ENCODE data around the gene TAF12.
"Not testable (repeated sequence)": the region's sequence is repeated elsewhere in the genome, so short reads cannot be mapped to it uniquely, and the experiment has no call there.

Gene TAF12

DNA sequence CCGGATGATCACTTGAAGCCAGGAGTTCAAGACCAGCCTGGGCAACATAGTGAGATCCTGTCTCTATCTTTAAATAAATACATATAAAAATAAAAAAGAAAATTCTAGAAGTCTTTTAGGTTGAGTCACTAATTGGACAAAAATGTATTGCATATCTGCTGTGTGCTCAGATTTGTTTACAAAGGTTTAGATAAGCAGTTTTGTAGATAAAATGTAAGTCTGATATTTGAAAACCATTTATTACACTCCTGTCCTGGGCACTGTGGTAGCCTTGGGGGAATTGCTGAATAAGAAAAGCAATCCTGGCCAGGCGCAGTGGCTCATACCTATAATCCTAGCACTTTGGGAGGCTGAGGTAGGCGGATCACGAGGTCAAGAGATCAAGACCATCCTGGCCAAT is 37.3 kb upstream of the TAF12 start:
- Histone ChIP-seq H3K79me2 (ENCODE audit: low read length) (peaks cover 43% of the 10 kb centered on the region), H3K4me1 (ENCODE audit: low read length) (no peaks in the 10 kb centered on the region), H3K9ac (ENCODE audit: low read length) (no peak overlapping the region), H3K27ac (ENCODE audit: low read length) (no peak overlapping the region), H3K4me3 (ENCODE audit: low read length) (no peak overlapping the region), H4K20me1 (ENCODE audit: insufficient read depth, low read length) (no peaks in the 10 kb centered on the region), H3K9me3 (replicated peaks; ENCODE audit: insufficient read depth, low read length) (no peaks in the 10 kb centered on the region), H3K27me3 (replicated peaks; ENCODE audit: insufficient read depth, low read length) (no peaks in the 10 kb centered on the region), H3F3A (ENCODE audit: insufficient read depth, low read length) (no peaks in the 10 kb centered on the region), H3K36me3 (replicated peaks; ENCODE audit: insufficient read depth, low read length) (no peaks in the 10 kb centered on the region; the same call in 1 of the 2 replicates), H3K4me2 (ENCODE audit: low read depth, low read length) (no peak overlapping the region), H3K9me2 (replicated peaks; ENCODE audit: insufficient read depth, low read length) (no peaks in the 10 kb centered on the region), H2AFZ (ENCODE audit: low read length) (no peak overlapping the region)
- no peak for TF ChIP-seq EZH2phosphoT487 (IDR thresholded peaks at IDR 0.05; ENCODE audit: low read length)
- TF ChIP-seq, protein P1, sequence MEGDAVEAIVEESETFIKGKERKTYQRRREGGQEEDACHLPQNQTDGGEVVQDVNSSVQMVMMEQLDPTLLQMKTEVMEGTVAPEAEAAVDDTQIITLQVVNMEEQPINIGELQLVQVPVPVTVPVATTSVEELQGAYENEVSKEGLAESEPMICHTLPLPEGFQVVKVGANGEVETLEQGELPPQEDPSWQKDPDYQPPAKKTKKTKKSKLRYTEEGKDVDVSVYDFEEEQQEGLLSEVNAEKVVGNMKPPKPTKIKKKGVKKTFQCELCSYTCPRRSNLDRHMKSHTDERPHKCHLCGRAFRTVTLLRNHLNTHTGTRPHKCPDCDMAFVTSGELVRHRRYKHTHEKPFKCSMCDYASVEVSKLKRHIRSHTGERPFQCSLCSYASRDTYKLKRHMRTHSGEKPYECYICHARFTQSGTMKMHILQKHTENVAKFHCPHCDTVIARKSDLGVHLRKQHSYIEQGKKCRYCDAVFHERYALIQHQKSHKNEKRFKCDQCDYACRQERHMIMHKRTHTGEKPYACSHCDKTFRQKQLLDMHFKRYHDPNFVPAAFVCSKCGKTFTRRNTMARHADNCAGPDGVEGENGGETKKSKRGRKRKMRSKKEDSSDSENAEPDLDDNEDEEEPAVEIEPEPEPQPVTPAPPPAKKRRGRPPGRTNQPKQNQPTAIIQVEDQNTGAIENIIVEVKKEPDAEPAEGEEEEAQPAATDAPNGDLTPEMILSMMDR (IDR thresholded peaks at IDR 0.05; ENCODE audit: low read length), result no peak
- TF ChIP-seq EZH2 (optimal IDR thresholded peaks at IDR 0.05; ENCODE audit: low read depth, low read length), result no peak
- no peak for DNase-seq

DNA sequence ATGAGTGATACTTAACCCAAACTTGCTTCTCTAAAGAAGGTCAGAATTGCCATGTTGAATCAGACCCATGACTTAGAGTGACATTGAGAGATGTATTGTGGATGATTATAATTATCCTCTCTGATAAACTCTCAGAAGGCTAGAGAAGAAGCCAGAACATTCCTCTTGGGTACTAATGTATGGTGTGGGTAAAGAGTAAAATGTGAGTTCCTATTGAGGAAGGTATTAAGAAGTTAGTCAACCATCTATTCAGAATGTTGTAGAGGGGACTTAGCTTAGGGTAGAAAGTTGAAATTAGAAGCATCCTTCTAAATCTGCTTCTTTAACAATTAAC is 33.0 kb upstream of the TAF12 start:
- Histone ChIP-seq H3K79me2 (ENCODE audit: low read length) (peaks cover 54% of the 10 kb centered on the region), H4K20me1 (ENCODE audit: insufficient read depth, low read length) (no peaks in the 10 kb centered on the region), H2AFZ (ENCODE audit: low read length) (no peak overlapping the region), H3K36me3 (replicated peaks; ENCODE audit: insufficient read depth, low read length) (no peaks in the 10 kb centered on the region), H3K4me3 (ENCODE audit: low read length) (no peak overlapping the region), H3F3A (ENCODE audit: insufficient read depth, low read length) (no peaks in the 10 kb centered on the region), H3K9me2 (replicated peaks; ENCODE audit: insufficient read depth, low read length) (no peaks in the 10 kb centered on the region), H3K9ac (ENCODE audit: low read length) (no peak overlapping the region), H3K27me3 (replicated peaks; ENCODE audit: insufficient read depth, low read length) (no peaks in the 10 kb centered on the region), H3K27ac (ENCODE audit: low read length) (no peak overlapping the region), H3K4me2 (ENCODE audit: low read depth, low read length) (no peak overlapping the region), H3K9me3 (replicated peaks; ENCODE audit: insufficient read depth, low read length) (no peaks in the 10 kb centered on the region), H3K4me1 (ENCODE audit: low read length) (no peaks in the 10 kb centered on the region)
- TF ChIP-seq, protein P1 (IDR thresholded peaks at IDR 0.05; ENCODE audit: low read length), result no peak
- no peak for TF ChIP-seq EZH2 (optimal IDR thresholded peaks at IDR 0.05; ENCODE audit: low read depth, low read length)
- no peak for TF ChIP-seq EZH2phosphoT487 (IDR thresholded peaks at IDR 0.05; ENCODE audit: low read length)
- no peak for DNase-seq

DNA sequence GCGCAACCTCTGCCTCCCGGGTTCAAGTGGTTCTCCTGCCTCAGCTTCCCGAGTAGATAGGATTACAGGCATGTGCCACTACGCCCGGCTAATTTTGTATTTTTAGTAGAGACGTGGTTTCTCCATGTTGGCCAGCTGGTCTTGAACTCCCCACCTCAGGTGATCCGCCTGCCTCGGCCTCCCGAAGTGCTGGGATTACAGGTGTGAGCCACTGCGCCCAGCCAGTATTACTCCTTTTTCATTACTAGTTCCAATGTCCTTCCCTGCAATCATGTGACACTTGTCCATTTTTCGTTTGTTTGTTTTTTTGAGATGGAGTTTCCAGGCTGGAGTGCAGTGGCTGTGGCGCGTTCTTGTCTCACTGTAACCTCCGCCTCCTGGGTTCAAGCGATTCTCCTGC is 30.1 kb upstream of the TAF12 start:
- H3K27ac ChIP-seq (ENCODE audit: low read length); H3K27me3 ChIP-seq (replicated peaks; ENCODE audit: insufficient read depth, low read length); H3K36me3 ChIP-seq (replicated peaks; ENCODE audit: insufficient read depth, low read length); H3K9ac ChIP-seq (ENCODE audit: low read length); H2AFZ ChIP-seq (ENCODE audit: low read length); H3K4me1 ChIP-seq (ENCODE audit: low read length); H4K20me1 ChIP-seq (ENCODE audit: insufficient read depth, low read length); H3K4me3 ChIP-seq (ENCODE audit: low read length); DNase-seq; H3K4me2 ChIP-seq (ENCODE audit: low read depth, low read length); H3K9me3 ChIP-seq (replicated peaks; ENCODE audit: insufficient read depth, low read length); H3K9me2 ChIP-seq (replicated peaks; ENCODE audit: insufficient read depth, low read length): not testable (repeated sequence)
- Histone ChIP-seq H3K79me2 (ENCODE audit: low read length) (peaks cover 69% of the 10 kb centered on the region), H3F3A (ENCODE audit: insufficient read depth, low read length) (peaks cover 13% of the 10 kb centered on the region)

DNA sequence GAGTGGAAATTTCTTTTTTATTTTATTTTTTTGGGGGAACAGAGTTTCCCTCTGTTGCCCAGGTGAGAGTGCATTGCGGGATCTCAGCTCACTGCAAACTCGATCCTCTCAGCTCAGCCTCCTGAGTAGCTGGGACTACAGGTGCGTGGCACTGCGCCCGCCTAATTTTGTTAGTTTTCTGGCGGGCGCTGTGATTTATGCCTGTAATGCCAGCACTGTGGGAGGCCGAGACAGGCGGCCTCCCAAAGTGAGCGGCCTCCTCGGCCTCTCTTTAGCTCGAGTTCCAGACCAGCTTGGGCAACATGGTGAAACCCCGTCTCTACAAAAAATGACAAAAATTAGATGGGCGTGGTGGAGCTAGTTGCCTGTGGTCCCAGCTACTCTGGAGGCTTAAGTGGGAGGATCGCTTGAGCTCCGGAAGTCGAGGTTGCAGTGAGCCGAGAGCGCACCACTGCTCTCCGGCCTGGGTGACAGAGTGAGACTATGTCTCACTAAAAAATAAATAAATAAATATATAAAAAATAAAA is 28.4 kb upstream of the TAF12 start:
- Histone ChIP-seq H3K9me3 (replicated peaks; ENCODE audit: insufficient read depth, low read length) (no peaks in the 10 kb centered on the region), H3K4me3 (ENCODE audit: low read length) (no peak overlapping the region), H3K9ac (ENCODE audit: low read length) (no peak overlapping the region), H3K27me3 (replicated peaks; ENCODE audit: insufficient read depth, low read length) (no peaks in the 10 kb centered on the region), H3K9me2 (replicated peaks; ENCODE audit: insufficient read depth, low read length) (no peaks in the 10 kb centered on the region), H3F3A (ENCODE audit: insufficient read depth, low read length) (peaks cover 14% of the 10 kb centered on the region), H3K4me2 (ENCODE audit: low read depth, low read length) (no peak overlapping the region), H2AFZ (ENCODE audit: low read length) (no peak overlapping the region), H4K20me1 (ENCODE audit: insufficient read depth, low read length) (no peaks in the 10 kb centered on the region), H3K4me1 (ENCODE audit: low read length) (peaks cover 5% of the 10 kb centered on the region), H3K79me2 (ENCODE audit: low read length) (peaks cover 61% of the 10 kb centered on the region), H3K36me3 (replicated peaks; ENCODE audit: insufficient read depth, low read length) (no peaks in the 10 kb centered on the region), H3K27ac (ENCODE audit: low read length) (no peak overlapping the region)
- TF ChIP-seq EZH2phosphoT487 (IDR thresholded peaks at IDR 0.05; ENCODE audit: low read length) (no peak), EZH2 (optimal IDR thresholded peaks at IDR 0.05; ENCODE audit: low read depth, low read length) (no peak)
- TF ChIP-seq, protein P1 (IDR thresholded peaks at IDR 0.05; ENCODE audit: low read length), result no peak
- DNase-seq, result no peak

Data from MM.1S (cell line).